Testis (tissue), 2 donors: ENCODE measurements around the gene TNPO1.

Source experiments
- POLR2A ChIP-seq: fragments of 450-650 bp; IDR thresholded peaks from one replicate; pipeline ENCODE4 v1.6.1; 2017; ENCODE audit warnings: antibody characterized with exemption, mild to moderate bottlenecking, moderate library complexity
- TF ChIP-seq, protein P1 (sequence below), 3 experiments: fragments of 450-650 bp in 2 of 3; fragments of 200-600 bp in 1 of 3; sonication (generic) in 1 of 3; IDR thresholded peaks; one replicate each; pipeline ENCODE4 v1.5.1; 2016 to 2019; ENCODE audit warnings: antibody characterized with exemption in 3 of 3, mild to moderate bottlenecking in 2 of 3, moderate library complexity in 1 of 3

DNA sequence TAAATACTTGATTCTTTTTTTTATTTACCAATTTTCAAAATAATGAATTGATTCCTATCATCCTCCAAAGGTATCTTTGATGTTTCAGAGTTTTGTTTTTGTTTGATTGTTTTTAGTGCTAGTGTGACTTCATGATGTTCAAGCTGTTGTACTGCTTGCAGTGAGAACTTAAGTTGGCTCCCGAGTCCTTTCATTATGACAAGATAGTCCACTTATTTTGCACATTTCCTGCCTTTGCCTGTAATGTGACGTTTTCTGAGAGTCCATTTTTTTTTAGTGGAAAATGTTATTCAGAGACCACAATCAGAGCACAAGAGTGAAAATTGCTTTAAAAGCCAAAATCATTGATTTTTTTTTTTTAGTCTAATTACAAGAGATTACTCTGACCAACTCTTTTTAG, 79.3 kb downstream of the TNPO1 start:
- TF ChIP-seq, protein P1, sequence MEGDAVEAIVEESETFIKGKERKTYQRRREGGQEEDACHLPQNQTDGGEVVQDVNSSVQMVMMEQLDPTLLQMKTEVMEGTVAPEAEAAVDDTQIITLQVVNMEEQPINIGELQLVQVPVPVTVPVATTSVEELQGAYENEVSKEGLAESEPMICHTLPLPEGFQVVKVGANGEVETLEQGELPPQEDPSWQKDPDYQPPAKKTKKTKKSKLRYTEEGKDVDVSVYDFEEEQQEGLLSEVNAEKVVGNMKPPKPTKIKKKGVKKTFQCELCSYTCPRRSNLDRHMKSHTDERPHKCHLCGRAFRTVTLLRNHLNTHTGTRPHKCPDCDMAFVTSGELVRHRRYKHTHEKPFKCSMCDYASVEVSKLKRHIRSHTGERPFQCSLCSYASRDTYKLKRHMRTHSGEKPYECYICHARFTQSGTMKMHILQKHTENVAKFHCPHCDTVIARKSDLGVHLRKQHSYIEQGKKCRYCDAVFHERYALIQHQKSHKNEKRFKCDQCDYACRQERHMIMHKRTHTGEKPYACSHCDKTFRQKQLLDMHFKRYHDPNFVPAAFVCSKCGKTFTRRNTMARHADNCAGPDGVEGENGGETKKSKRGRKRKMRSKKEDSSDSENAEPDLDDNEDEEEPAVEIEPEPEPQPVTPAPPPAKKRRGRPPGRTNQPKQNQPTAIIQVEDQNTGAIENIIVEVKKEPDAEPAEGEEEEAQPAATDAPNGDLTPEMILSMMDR (IDR thresholded peaks at IDR 0.05): no peak
- TF ChIP-seq POLR2A: no peak
